GM21723 (cell line): ENCODE data around the gene BIN2.
"Not testable (repeated sequence)": the region's sequence is repeated elsewhere in the genome, so short reads cannot be mapped to it uniquely, and the experiment has no call there.

Source experiments
- ATAC-seq: cut with Tn5 transposase; IDR thresholded peaks from one replicate; pipeline ENCODE4 v1.9.1; 2021; ENCODE audit warnings: mild to moderate bottlenecking, moderate library complexity; ENCODE audit not compliant: unreplicated experiment

BIN2 gene

GRCh38 chr12:51346581-51346980, 22.6 kb upstream of the BIN2 start, which contains the start of gene CELA1:
CELA1 (minus strand) TSS chr12:51346679; CDS start chr12:51346638, 41 bp downstream.
- no peak for ATAC-seq

- no peak for ATAC-seq
Observed at GRCh38 chr12:51345681-51346080, 21.7 kb upstream of the BIN2 start.

- ATAC-seq = no peak
Observed at GRCh38 chr12:51343201-51343600, 19.2 kb upstream of the BIN2 start.

DNA sequence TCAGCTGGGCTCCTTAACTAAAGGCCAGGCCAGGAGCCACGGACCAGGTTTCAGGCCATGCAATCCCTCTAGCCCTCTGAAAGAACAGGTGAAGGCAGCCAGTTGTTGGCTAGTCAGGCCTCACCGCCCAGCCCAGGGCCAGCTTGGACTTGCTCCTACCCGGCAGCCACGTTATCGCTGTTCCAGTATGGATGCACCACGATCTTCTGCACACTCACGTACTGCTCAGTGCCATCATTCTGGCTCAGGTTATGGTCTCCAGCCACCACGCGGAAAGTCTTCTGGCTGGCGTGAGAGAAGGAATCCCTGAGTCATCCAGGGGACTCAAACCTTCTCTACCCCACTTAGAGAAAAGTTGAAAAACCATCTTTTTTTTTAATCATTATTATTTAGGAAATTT, 18.4 kb upstream of the BIN2 start:
- no peak for ATAC-seq

DNA sequence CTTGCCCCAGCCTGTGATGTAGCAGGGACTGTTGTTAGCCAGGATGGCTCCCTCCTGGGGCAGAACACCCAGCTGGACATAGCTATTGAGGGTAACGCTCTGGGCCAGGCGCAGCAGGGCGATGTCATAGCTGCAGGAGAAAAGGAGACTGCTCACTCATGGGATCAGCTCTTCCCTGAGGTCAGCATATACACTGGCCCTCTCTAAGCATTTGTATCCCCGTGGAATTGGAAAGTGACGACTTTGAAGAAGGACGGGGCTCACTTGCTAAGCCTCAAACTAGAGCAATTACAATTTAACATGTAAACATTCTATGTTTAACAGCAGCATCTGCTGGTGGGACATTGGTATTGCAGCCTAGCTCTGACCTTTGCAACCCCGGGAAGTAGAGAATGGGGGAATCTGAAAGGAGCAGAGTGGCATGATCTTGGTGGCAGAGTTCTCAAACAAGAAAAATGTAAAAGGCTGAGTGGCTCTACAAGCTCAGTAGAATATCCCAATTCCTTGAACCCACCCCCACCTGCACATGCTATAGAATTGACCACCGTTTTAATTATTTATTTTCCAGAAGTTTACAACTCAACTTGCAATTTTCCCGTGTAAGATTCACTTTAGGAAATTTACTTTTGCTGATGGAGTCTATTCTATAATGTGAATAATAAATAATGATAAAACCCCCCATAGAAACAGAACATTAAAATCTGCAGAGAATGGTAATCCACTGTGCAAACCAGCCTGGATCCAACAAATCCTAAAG, 17.5 kb upstream of the BIN2 start:
- peak; percentile 65 for ATAC-seq

GRCh38 chr12:51339750-51340149, 15.8 kb upstream of the BIN2 start:
- ATAC-seq = no peak

GRCh38 chr12:51337336-51337735, 13.4 kb upstream of the BIN2 start:
- ATAC-seq = not testable (repeated sequence)

DNA sequence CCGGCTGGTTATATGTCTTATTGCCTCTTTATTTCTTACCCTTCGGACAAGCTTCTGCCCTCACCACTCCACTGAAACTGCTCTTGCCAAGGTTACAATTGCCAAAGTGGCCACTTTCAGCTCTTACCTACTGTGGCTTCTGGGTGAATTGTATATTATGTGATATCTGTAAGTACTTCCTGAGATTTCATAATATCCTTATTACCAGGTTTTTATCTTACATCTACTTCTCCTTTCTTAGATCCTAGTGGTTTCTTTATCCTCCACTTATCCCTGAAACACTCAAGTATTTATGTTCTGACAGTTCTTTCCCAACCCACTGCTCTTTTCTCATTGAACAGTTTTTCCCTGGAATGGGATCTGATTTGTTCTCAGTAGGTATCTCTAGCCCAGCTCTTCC, 12.0 kb upstream of the BIN2 start:
- ATAC-seq = no peak

DNA sequence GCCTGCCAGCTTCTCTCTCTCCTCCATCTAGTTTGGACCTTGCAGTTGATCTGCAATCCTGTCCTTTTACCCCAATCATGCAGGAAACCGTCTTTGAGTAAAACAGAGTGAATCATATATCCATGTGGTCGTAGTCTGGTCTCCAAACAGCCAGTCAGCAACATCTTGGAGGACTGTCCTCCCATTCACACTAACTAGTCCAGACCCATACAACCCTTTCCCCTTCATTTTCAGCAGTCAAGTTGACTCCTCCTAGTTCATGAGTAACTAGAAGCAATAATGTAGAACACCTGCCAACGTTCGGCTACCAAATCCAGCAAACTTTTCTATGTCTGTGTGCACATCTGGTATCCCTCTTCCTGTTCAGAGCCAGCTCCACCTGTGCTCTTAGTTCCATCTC, 10.8 kb upstream of the BIN2 start:
- ATAC-seq = no peak

DNA sequence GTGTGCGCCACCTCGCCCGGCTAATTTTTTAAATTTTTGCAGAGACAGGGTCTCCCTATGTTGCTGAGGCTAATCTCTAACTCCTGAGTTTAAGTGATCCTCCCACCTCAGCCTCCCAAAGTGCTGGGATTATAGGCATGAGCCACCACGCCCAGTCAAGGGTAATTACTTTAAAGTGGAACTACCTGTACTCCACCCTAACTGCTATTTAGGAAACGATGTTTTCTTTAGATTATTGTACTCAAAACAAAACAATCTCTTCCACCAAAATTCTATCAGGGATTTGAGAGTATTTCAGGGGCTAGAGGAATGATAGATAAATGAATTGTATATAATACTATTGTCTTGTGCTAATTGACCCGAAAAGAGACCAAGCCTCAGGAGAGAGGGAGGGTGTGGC, 9.6 kb upstream of the BIN2 start:
- ATAC-seq = no peak

GRCh38 chr12:51330186-51330585, 6.2 kb upstream of the BIN2 start:
- no peak for ATAC-seq

DNA sequence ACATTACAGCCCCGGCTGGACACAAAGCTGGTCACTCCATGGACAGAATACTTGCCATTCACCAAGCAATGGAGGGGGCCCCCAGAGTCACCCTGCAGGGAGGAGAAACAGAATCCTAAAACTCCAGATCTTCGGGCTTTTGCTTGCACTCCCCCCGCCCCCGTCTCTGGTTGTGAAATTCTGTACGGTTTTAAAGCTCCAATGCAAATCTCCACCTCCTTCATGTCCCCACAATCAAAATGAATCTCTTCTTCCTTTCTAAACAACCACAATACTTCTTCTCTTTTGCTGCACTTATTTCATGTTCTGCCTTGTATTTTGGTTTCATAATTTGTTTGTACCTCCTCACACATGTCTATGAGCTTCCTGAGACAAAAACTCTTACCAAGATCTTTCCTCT, 5.8 kb upstream of the BIN2 start:
- no peak for ATAC-seq

- ATAC-seq = no peak
Observed at GRCh38 chr12:51328587-51328986, 4.6 kb upstream of the BIN2 start.

DNA sequence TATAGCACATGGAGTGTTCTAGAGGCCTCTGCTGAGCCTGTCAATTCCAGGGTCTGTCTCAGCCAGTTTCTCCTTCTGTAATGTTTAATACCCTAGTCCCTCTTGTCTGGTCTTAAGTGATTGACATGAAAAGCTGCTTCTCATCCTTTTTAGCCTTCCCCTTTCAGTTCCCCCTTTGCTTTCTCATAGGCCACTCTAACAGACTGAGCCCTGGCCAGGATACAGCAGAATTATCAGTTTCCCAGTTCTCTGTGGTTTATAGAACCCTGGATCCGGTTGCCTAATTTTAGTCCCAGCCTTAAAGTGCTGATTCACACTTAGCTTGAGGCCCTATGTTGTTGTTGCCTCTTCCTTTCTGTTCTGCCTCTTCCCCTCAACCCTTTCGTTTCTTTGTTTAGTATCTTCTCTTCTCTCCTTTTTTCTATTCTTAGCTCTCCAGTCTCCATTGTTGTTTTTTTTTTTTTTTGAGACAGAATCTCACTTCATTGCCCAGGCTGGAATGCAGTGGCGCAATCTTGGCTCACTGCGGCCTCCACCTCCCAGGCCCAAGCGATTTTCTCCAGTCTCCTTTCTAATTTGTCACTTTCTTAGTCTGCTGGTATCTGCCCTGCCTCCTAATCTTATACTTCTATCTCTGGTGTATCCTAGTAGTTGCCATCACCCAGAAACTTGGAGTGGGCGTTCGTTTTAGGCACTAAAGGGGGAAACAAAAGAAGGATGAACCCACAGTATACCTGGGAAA, 2.9 kb upstream of the BIN2 start:
- ATAC-seq = peak; percentile 52

- no peak for ATAC-seq
Observed at GRCh38 chr12:51324953-51325352, 979 bp upstream of the BIN2 start.

DNA sequence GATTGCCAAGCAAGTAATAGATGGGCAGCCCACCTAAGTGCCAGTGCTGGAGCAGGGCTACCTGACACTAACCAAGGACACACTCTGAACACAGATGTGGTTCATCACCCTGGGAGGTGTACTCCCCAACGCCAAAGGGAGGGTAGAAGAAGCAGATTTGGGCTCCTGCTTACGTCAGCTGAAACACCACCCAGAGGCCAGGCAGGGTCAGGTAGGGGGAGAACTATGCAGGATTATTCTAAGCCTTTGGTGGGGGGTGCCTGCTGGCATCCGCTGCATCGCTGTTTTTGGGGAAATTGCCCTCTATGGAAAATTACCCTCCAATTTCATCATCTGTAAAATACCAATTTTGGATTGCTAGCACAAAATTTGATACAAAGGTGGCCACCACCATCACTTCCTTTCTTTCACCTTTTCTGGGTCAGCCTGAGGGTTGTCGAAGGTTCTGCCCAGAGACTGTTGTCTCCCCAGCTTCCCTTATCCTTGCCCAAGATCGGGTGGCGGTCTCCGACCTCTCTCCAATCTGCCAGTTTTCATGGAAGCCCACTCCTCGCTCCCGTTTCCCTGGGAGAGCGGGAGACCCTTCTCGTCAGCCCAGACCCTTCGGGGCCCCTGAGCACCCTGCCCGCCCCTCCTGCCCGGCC, 535 bp downstream of the BIN2 start:
- ATAC-seq = peak; percentile 3

GRCh38 chr12:51322452-51322851, 1.5 kb downstream of the BIN2 start:
- no peak for ATAC-seq

DNA sequence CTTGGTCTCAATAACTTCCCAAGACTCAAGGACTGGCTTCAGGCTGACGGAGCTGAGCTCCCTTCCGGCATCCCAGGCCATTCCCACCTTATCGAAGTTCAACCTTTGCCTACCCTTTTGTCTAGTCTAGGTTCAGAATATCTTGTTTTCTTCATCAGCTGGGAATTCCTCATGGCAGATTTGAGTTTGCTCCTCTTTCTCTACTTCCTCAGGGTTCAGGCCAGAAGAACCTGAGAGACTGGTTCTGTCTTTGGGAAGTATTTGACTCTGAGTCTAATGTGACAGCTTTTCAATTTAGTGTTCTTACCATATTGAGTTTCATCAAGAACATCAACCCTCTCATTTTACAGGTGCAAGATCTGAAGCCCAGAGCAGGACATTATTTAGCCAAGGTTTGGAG, 2.1 kb downstream of the BIN2 start:
- ATAC-seq = no peak

DNA sequence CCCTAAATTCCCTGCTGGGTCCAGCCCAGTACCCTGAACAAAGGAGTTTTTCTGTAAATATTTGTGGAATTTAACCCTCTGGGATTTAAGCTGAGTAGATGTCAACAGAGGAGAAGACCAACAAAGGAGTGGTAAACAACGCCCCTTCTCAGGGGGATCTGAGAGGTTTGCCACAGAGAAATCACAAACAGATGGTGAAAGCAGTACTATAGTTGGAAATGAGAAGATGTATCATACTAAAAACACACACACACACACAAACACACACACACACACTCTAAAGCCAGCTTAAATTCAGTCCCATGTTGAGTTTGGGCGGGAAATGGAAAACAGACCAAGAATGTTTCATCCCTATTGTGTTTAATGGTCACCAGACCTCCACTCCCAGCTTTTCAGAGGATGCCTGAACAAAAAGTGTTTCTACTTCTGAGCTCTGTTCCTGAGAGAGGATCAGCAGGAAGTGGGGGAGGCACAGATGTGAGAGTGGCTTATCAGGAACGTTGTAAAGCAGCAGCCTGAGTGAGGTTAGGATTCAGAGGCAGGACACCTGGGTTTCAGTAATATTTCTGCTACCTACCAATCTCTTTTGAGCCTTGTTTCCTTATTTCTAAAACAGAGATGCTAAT, 3.2 kb downstream of the BIN2 start:
- ATAC-seq = no peak

GRCh38 chr12:51320311-51320694, 3.7 kb downstream of the BIN2 start:
- ATAC-seq = no peak

DNA sequence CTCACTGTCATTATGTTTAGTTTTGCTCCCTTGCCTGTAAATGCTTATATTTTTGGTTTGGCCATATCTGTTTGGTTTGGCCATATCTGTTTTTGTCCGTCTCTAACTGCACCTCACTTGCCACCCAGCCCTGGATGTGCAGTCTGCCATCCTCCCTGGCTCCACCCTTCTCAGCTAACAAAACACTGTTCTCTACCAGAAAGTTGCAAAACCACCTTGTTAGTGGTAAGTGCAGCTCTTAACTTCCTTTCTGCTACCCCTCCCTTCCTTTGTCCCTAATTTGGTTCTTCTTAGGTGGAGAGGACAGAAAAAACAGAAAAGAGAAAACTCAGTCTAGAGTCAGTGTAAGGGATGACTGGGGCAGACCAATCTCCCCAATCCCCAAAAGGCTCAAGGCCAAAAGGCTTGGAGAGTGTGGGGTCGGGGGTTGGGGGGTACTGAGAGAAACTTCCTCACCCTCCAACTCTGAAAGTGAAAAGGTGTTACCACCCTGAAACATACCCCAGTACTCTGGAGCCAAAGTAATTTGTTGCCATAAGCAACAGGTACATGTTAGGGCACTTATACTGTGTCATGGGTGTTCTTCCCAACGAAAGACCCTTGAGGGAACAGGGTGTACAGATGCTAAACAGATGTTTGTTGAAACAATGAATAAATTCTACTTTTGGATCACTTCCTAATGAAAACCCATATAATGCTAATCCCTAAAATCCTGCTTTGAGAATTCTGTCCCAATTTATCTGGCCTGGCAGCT, 5.0 kb downstream of the BIN2 start:
- ATAC-seq = no peak
